IMR-90 (cell line): ENCODE data around the gene MAPK11. TPM values are rescaled to one million over a fixed set of nuclear protein-coding genes. Genes with fewer than 3 reads are reported as not detected.

ENCODE experiments used
- ATAC-seq: fragments of 200-7000 bp; cut with Tn5 transposase; 2 replicates; pipeline ENCODE4 v1.9.1; 2020; ENCODE audit warnings: low read depth, mild to moderate bottlenecking, moderate library complexity
- BruUV-seq: library from RNA; stranded (reverse); fragments of 400-500 nt; replicated peaks from 2 replicates; lab custom pipeline; 2021; lab: Mats Ljungman, UMichigan
- CTCF ChIA-PET: fragments of 300-600 bp; formaldehyde crosslinking; extraction: SDS; loops from one replicate; lab custom pipeline; 2021; ENCODE audit warnings: antibody characterized with exemption; lab: Yijun Ruan, JAX
- POLR2A ChIA-PET: fragments of 300-600 bp; sonication (Branson Sonifier 250); formaldehyde crosslinking; loops from one replicate; lab custom pipeline; 2022; ENCODE audit warnings: antibody characterized with exemption; ENCODE audit not compliant: unreplicated experiment; lab: Charles Lee
- DNase-seq: peaks from one replicate; pipeline ENCODE4 v3.0.0; 2013
- H2AFZ ChIP-seq: replicated peaks from 2 replicates; pipeline ENCODE3; 2013; ENCODE audit warnings: low read length, mild to moderate bottlenecking; ENCODE audit not compliant: poor library complexity
- H2AK5ac ChIP-seq: 2 replicates; pipeline ENCODE4 v1.6.1; 2013; ENCODE audit warnings: low read depth, low read length, inconsistent platforms
- H2AK9ac ChIP-seq: replicated peaks from 2 replicates; pipeline ENCODE3; 2013; ENCODE audit warnings: mild to moderate bottlenecking, low read depth, low read length, moderate library complexity; ENCODE audit not compliant: poor library complexity
- H2BK120ac ChIP-seq: 2 replicates; pipeline ENCODE4 v1.6.1; 2013; ENCODE audit warnings: low read depth, low read length, inconsistent platforms
- H2BK15ac ChIP-seq: 3 replicates; pipeline ENCODE4 v1.6.1; 2013; ENCODE audit warnings: low read depth, low read length, inconsistent platforms
- H2BK20ac ChIP-seq: 2 replicates; pipeline ENCODE4 v1.6.1; 2013; ENCODE audit warnings: low read depth, mild to moderate bottlenecking, inconsistent platforms, low read length, moderate library complexity
- H2BK5ac ChIP-seq: 2 replicates; pipeline ENCODE4 v1.6.1; 2013; ENCODE audit warnings: mild to moderate bottlenecking, low read depth, low read length, inconsistent platforms; ENCODE audit not compliant: poor library complexity, severe bottlenecking
- H3K14ac ChIP-seq: replicated peaks from 2 replicates; pipeline ENCODE4 v1.6.1; 2013; ENCODE audit warnings: low read depth, low read length, inconsistent platforms
- H3K18ac ChIP-seq: 2 replicates; pipeline ENCODE4 v1.6.1; 2013; ENCODE audit warnings: low read depth, low read length, control low read depth
- H3K23ac ChIP-seq: 2 replicates; pipeline ENCODE4 v1.6.1; 2013; ENCODE audit warnings: low read depth, low read length, inconsistent platforms
- H3K27ac ChIP-seq: 2 replicates; pipeline ENCODE4 v1.5.1; 2013; ENCODE audit warnings: mild to moderate bottlenecking, control low read depth, low read length; ENCODE audit not compliant: insufficient read depth
- H3K27me3 ChIP-seq: 2 replicates; pipeline ENCODE4 v1.6.1; 2013; ENCODE audit warnings: low read length; ENCODE audit not compliant: control insufficient read depth, insufficient read depth
- H3K36me3 ChIP-seq: 2 replicates; pipeline ENCODE4 v1.6.1; 2013; ENCODE audit warnings: low read length, mixed read lengths; ENCODE audit not compliant: control insufficient read depth, insufficient read depth
- H3K4ac ChIP-seq: 2 replicates; pipeline ENCODE4 v1.6.1; 2013; ENCODE audit warnings: low read depth, low read length, inconsistent platforms
- H3K4me1 ChIP-seq: 2 replicates; pipeline ENCODE4 v1.6.1; 2013; ENCODE audit warnings: low read length, mixed read lengths; ENCODE audit not compliant: control insufficient read depth, insufficient read depth
- H3K4me2 ChIP-seq: 2 replicates; pipeline ENCODE4 v1.6.1; 2013; ENCODE audit warnings: low read depth, mild to moderate bottlenecking, control low read depth, low read length, moderate library complexity
- H3K4me3 ChIP-seq: 2 replicates; pipeline ENCODE4 v1.5.1; 2013; ENCODE audit warnings: low read depth, mild to moderate bottlenecking, control low read depth, low read length, moderate library complexity; ENCODE audit not compliant: insufficient read depth
- H3K56ac ChIP-seq: 2 replicates; pipeline ENCODE4 v1.6.1; 2013; ENCODE audit warnings: low read length, inconsistent platforms; ENCODE audit not compliant: insufficient read depth; ENCODE audit errors: extremely low read depth
- H3K79me1 ChIP-seq, 2 experiments: 2 replicates each; pipeline ENCODE4 v1.6.1; 2013; ENCODE audit warnings: low read length in 2 of 2, inconsistent platforms in 1 of 2, low read depth in 1 of 2
- H3K9ac ChIP-seq: 2 replicates; pipeline ENCODE4 v1.6.1; 2013; ENCODE audit warnings: low read depth, low read length, control low read depth
- H3K9me1 ChIP-seq: 2 replicates; pipeline ENCODE4 v1.6.1; 2013; ENCODE audit warnings: low read length, inconsistent platforms; ENCODE audit not compliant: insufficient read depth
- H3K9me3 ChIP-seq: 2 replicates; pipeline ENCODE4 v1.6.1; 2013; ENCODE audit warnings: low read length; ENCODE audit not compliant: control insufficient read depth, insufficient read depth
- H4K20me1 ChIP-seq: 2 replicates; pipeline ENCODE4 v1.6.1; 2013; ENCODE audit warnings: low read length, inconsistent platforms; ENCODE audit not compliant: insufficient read depth
- H4K5ac ChIP-seq: 2 replicates; pipeline ENCODE4 v1.6.1; 2013; ENCODE audit warnings: mild to moderate bottlenecking, low read depth, low read length, control low read depth
- H4K8ac ChIP-seq, 2 experiments: 2 replicates each; pipeline ENCODE4 v1.6.1; 2013; ENCODE audit warnings: low read depth in 2 of 2, low read length in 2 of 2, control low read depth in 1 of 2, inconsistent platforms in 1 of 2
- H4K91ac ChIP-seq: 2 replicates; pipeline ENCODE4 v1.6.1; 2013; ENCODE audit warnings: low read depth, low read length, inconsistent platforms; ENCODE audit not compliant: insufficient read depth
- MAFK ChIP-seq: IDR thresholded peaks from 2 replicates; pipeline ENCODE4 v1.6.1; 2012; ENCODE audit warnings: low read depth, low read length, improper control_type of control experiment
- MAZ ChIP-seq: IDR thresholded peaks from 2 replicates; pipeline ENCODE4 v1.6.1; 2012; ENCODE audit warnings: low read depth, mild to moderate bottlenecking, low read length, improper control_type of control experiment, moderate library complexity, borderline replicate concordance
- MXI1 ChIP-seq: IDR thresholded peaks from 2 replicates; pipeline ENCODE4 v1.6.1; 2012; ENCODE audit warnings: low read depth, mild to moderate bottlenecking, low read length, moderate library complexity, borderline replicate concordance
- WGBS, 2 experiments: methylation state at CpG; one replicate each; pipeline versions ENCODE4 v1.1.5 to v1.1.7; 2013; ENCODE audit warnings: missing lambda C conversion rate in 2 of 2; ENCODE audit not compliant: insufficient read length in 1 of 2; ENCODE audit errors: extremely low coverage in 2 of 2; 5-methylcytosine and 5-hydroxymethylcytosine counted together
- dilution Hi-C: fragments of 300-500 bp; cut with HindIII; formaldehyde crosslinking; loops from one replicate; pipeline ENCODE4 v1.14.3; 2018; ENCODE audit warnings: low sequenced_read_pairs; ENCODE audit not compliant: unreplicated experiment
- in situ Hi-C: fragments of 300-500 bp; cut with MboI; formaldehyde crosslinking; loops from 3 replicates; pipeline ENCODE4 v1.14.3; 2019; ENCODE audit warnings: low sequenced_read_pairs, inconsistent platforms, mixed read lengths
- intact Hi-C: fragments of 100-400 bp; cut with micrococcal nuclease; formaldehyde crosslinking; loops from 2 replicates; pipeline ENCODE4 v1.10.0; 2022
- polyA plus RNA-seq, 3 experiments: library from polyadenylated mRNA; depleted of rRNA; stranded (reverse); fragments of >200 nt; gene quantifications; 2 replicates each; pipeline ENCODE4 v1.2.3, GENCODE V29; 2012; ENCODE audit warnings: low replicate concordance in 1 of 3
- total RNA-seq: library from RNA; depleted of rRNA; stranded (reverse); fragments of >200 nt; gene quantifications from 2 replicates; pipeline ENCODE4 v1.2.3, GENCODE V29; 2012

The MAPK11 gene
- total and polyA plus RNA-seq, 2 of the 4 experiments (the other 2 are of a cell fraction) = 8.1 to 14.4 TPM

DNA sequence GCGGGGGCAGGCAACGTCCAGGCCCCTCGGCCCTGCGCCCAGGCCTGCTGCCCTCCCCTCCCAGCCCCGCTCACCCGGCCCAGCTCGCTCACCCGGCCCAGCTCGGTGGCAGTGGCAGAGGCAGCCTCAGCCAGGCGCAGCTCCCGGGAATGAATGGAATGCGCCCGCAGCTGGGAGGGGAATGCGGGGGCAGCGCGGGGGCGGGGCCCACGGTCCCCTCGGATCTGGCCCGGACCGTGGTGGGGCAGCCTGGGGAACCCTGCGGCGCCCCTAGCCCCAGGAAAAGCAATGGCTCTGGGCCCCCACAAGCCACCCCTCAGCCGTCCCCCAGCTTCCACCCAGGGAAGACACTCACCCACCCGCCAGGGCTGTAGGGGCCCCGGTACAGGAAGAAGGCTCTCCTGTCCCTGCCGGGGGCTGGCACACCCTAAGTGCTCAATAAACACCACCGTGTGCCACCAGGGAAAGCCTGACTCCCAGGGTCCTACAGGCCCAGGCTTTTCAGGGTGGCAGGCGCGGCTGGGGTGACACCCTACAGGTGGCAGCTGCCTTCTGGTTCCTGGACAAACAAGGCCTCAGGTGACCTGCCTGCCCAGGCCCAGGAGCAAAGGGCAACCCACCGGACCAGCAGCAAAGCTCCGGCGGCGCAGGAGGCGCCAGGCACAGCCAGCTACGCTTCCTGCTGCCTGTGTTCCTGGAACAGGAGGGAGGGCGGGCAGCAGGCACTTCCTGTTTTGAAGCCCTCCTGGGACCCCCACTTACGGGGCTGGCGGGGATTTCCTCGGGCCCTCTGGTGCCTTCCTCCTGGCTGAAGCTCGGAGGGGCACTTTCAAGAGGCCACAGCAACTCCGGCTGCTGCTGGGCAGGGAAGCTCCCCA lies 23.5 kb upstream of the MAPK11 start:
- Histone ChIP-seq H3K9ac (peak overlapping the region; percentile 95), H3K23ac (peak overlapping the region; percentile 69), H3K4me2 (peak overlapping the region; percentile 60), H4K20me1 (peaks cover 90% of the 10 kb centered on the region), H3K9me3 (no peaks in the 10 kb centered on the region), H2AFZ (peak overlapping the region; percentile 69), H3K36me3 (peaks cover 27% of the 10 kb centered on the region), H3K56ac (peak overlapping the region; percentile 80; the same call in 1 of the 2 replicates), H3K27me3 (no peaks in the 10 kb centered on the region), H3K4ac (peak overlapping the region; percentile 96), H2AK5ac (peak overlapping the region; percentile 91), H3K18ac (peak overlapping the region; percentile 39), H3K4me1 (peaks cover 34% of the 10 kb centered on the region), H4K8ac (peak overlapping the region; percentile 88 to 91), H2BK15ac (peak overlapping the region; percentile 91; the same call in 2 of the 3 replicates), H4K91ac (peak overlapping the region; percentile 97), H3K27ac (peak overlapping the region; percentile 100), H4K5ac (peak overlapping the region; percentile 56), H3K9me1 (peaks cover 3% of the 10 kb centered on the region), H3K4me3 (peak overlapping the region; percentile 41), H2BK20ac (peak overlapping the region; percentile 88), H2AK9ac (peak overlapping the region; percentile 94), H3K79me1 (peaks cover 8 to 70% of the 10 kb centered on the region in 2 experiments; a peak in 3 of 4 replicates), H3K14ac (peak overlapping the region; percentile 85; the same call in 1 of the 2 replicates), H2BK5ac (peak overlapping the region; percentile 99), H2BK120ac (peak overlapping the region; percentile 92)
- WGBS, 2 experiments = 16% methylated on average over 22 of the region's 42 CpGs; no CpG with 5 or more reads in 1 of the 2 experiments
- ChIA-PET CTCF (interaction anchor here (1.5 kb wide), 1 partner anchor 33 kb away, joined by 4 read pairs; the partner anchor contains the start of gene DENND6B), POLR2A (interaction anchor here (0.6 to 1.0 kb wide), 2 partner anchors 12 to 17 kb away, joined by 5 to 6 read pairs; no protein-coding TSS in a partner anchor)
- intact Hi-C loops = loop anchor here (2.0 to 5.0 kb wide), 2 partner anchors 13 to 34 kb away; partner anchors contain the start of genes DENND6B and PLXNB2
- no TSS peak for BruUV-seq
- TF ChIP-seq MXI1 (peak; percentile 21; the same call in 1 of the 2 replicates), MAFK (no peak), MAZ (peak; percentile 83; the same call in 1 of the 2 replicates)
- in situ Hi-C loops = no loop called here
- peak; percentile 60 for DNase-seq
- dilution Hi-C loops = no loop called here
- peak; percentile 92 for ATAC-seq
